HG03108 (cell line): ENCODE data around the gene BABAM2.

Experiments used
- ATAC-seq: cut with Tn5 transposase; IDR thresholded peaks from one replicate; pipeline ENCODE4 v1.9.1; 2021; ENCODE audit warnings: moderate library complexity; ENCODE audit not compliant: unreplicated experiment

Gene BABAM2

GRCh38 chr2:28182348-28182747 is 291.8 kb downstream of the BABAM2 start:
- no peak for ATAC-seq

GRCh38 chr2:28185153-28185552 is 294.6 kb downstream of the BABAM2 start:
- ATAC-seq: no peak

- ATAC-seq: no peak
Observed at GRCh38 chr2:28185891-28186290, 295.4 kb downstream of the BABAM2 start.

GRCh38 chr2:28187186-28187585 is 296.7 kb downstream of the BABAM2 start:
- no peak for ATAC-seq

- ATAC-seq: no peak
Observed at GRCh38 chr2:28188436-28188835, 297.9 kb downstream of the BABAM2 start.

- ATAC-seq: no peak
Observed at GRCh38 chr2:28193630-28194403, 303.3 kb downstream of the BABAM2 start.

GRCh38 chr2:28199995-28200679 is 309.6 kb downstream of the BABAM2 start:
- no peak for ATAC-seq

- no peak for ATAC-seq
Observed at GRCh38 chr2:28201671-28202180, 311.2 kb downstream of the BABAM2 start.

GRCh38 chr2:28202719-28203118 is 312.2 kb downstream of the BABAM2 start:
- no peak for ATAC-seq

GRCh38 chr2:28206762-28207161 is 316.2 kb downstream of the BABAM2 start:
- no peak for ATAC-seq

- ATAC-seq: no peak
Observed at GRCh38 chr2:28209261-28209691, 318.7 kb downstream of the BABAM2 start.

GRCh38 chr2:28209864-28210263 is 319.3 kb downstream of the BABAM2 start:
- no peak for ATAC-seq

- ATAC-seq: no peak
Observed at GRCh38 chr2:28210535-28210934, 320.0 kb downstream of the BABAM2 start.

GRCh38 chr2:28216331-28216730 is 325.8 kb downstream of the BABAM2 start:
- no peak for ATAC-seq

- no peak for ATAC-seq
Observed at GRCh38 chr2:28217042-28217740, 326.7 kb downstream of the BABAM2 start.

- ATAC-seq: no peak
Observed at GRCh38 chr2:28219138-28219537, 328.6 kb downstream of the BABAM2 start.

- ATAC-seq: no peak
Observed at GRCh38 chr2:28219758-28220368, 329.3 kb downstream of the BABAM2 start.

- no peak for ATAC-seq
Observed at GRCh38 chr2:28224648-28225472, 334.3 kb downstream of the BABAM2 start.

GRCh38 chr2:28225473-28226080 is 335.0 kb downstream of the BABAM2 start:
- ATAC-seq: no peak

- ATAC-seq: no peak
Observed at GRCh38 chr2:28226558-28226957, 336.0 kb downstream of the BABAM2 start.
